NB4 (cell line): Measurements from ENCODE around the gene WDFY3.

Experiments used
- POLR2A ChIP-seq: IDR thresholded peaks from 2 replicates; pipeline ENCODE4 v1.6.1; 2011; ENCODE audit warnings: mild to moderate bottlenecking; ENCODE audit not compliant: insufficient read length; ENCODE audit errors: extremely low read depth
- TF ChIP-seq, protein P1 (sequence below): IDR thresholded peaks from one replicate; pipeline ENCODE4 v1.5.1; 2012; ENCODE audit warnings: low read depth, low read length

DNA sequence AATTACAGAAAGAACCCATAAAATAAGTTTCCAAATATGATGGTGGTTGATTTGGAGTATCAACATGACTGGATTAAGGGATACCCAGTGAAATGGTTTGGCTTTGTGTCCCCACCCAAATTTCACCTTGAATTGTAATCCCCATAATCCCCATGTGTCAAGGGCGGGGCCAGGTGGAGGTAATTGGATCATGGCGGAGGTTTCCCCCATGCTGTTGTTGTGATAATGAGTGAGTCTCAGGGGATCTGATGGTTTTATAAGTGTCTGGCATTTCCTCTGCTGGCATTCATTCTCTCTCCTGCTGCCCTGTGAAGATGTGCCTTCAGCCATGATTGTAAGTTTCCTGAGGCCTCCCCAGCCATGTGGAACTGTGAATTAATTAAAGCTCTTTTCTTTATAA is 39.1 kb downstream of the WDFY3 start:
- no peak for TF ChIP-seq POLR2A
- TF ChIP-seq, protein P1, sequence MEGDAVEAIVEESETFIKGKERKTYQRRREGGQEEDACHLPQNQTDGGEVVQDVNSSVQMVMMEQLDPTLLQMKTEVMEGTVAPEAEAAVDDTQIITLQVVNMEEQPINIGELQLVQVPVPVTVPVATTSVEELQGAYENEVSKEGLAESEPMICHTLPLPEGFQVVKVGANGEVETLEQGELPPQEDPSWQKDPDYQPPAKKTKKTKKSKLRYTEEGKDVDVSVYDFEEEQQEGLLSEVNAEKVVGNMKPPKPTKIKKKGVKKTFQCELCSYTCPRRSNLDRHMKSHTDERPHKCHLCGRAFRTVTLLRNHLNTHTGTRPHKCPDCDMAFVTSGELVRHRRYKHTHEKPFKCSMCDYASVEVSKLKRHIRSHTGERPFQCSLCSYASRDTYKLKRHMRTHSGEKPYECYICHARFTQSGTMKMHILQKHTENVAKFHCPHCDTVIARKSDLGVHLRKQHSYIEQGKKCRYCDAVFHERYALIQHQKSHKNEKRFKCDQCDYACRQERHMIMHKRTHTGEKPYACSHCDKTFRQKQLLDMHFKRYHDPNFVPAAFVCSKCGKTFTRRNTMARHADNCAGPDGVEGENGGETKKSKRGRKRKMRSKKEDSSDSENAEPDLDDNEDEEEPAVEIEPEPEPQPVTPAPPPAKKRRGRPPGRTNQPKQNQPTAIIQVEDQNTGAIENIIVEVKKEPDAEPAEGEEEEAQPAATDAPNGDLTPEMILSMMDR: no peak
